Measurements from ENCODE around the gene SLC9A9. TPM values are rescaled to one million over a fixed set of nuclear protein-coding genes. Genes with fewer than 3 reads are reported as not detected.

Gene SLC9A9
- total and polyA plus RNA-seq, 2 donors from 2014 or later, result 3.7 to 16.5 TPM

- Histone ChIP-seq H3K4me3 (ENCODE audit: low read length in 3 of 3) (no peak overlapping the region), H3K9ac (ENCODE audit: low read length in 3 of 3) (no peak overlapping the region), H3K36me3 (ENCODE audit: control insufficient read depth in 2 of 3, insufficient read depth in 3 of 3, low read length in 3 of 3) (no peaks in the 10 kb centered on the region), H3K4me1 (ENCODE audit: control insufficient read depth in 2 of 3, insufficient read depth in 2 of 3, low read depth in 1 of 3, low read length in 3 of 3) (no peaks in the 10 kb centered on the region), H3K9me3 (ENCODE audit: control insufficient read depth in 2 of 3, insufficient read depth in 1 of 3, low read length in 3 of 3) (no peaks in the 10 kb centered on the region), H3K27me3 (ENCODE audit: control insufficient read depth, insufficient read depth, low read length) (no peaks in the 10 kb centered on the region), H3K27ac (ENCODE audit: low read depth in 2 of 2, low read length in 2 of 2) (no peak overlapping the region)
- no peak for TF ChIP-seq CTCF (IDR thresholded peaks at IDR 0.05; ENCODE audit: borderline replicate concordance, extremely low read depth, insufficient read depth)
- DNase-seq (no peak), FAIRE-seq (no peak)
- intact Hi-C loops (cut with DNase I), result no loop called here
Measured at GRCh38 chr3:143731320-143731719, 116.9 kb downstream of the SLC9A9 start.

- H3K27ac ChIP-seq (ENCODE audit: low read depth in 2 of 2, low read length in 2 of 2), result no peak overlapping the region
- intact Hi-C loops (cut with DNase I), result no loop called here
- FAIRE-seq, result no peak
- H3K4me3 ChIP-seq (ENCODE audit: low read length in 3 of 3), result no peak overlapping the region
- DNase-seq, result no peak
- no peaks in the 10 kb centered on the region for H3K4me1 ChIP-seq (ENCODE audit: control insufficient read depth in 2 of 3, insufficient read depth in 2 of 3, low read depth in 1 of 3, low read length in 3 of 3)
- no peaks in the 10 kb centered on the region for H3K27me3 ChIP-seq (ENCODE audit: control insufficient read depth, insufficient read depth, low read length)
- H3K36me3 ChIP-seq (ENCODE audit: control insufficient read depth in 2 of 3, insufficient read depth in 3 of 3, low read length in 3 of 3), result no peaks in the 10 kb centered on the region
- H3K9ac ChIP-seq (ENCODE audit: low read length in 3 of 3), result no peak overlapping the region
- no peak for TF ChIP-seq CTCF (IDR thresholded peaks at IDR 0.05; ENCODE audit: borderline replicate concordance, extremely low read depth, insufficient read depth)
- H3K9me3 ChIP-seq (ENCODE audit: control insufficient read depth in 2 of 3, insufficient read depth in 1 of 3, low read length in 3 of 3), result no peaks in the 10 kb centered on the region
Measured at GRCh38 chr3:143727391-143727790, 120.9 kb downstream of the SLC9A9 start.

GRCh38 chr3:143726727-143727126, 121.5 kb downstream of the SLC9A9 start:
- DNase-seq (no peak), FAIRE-seq (no peak)
- TF ChIP-seq CTCF (IDR thresholded peaks at IDR 0.05; ENCODE audit: borderline replicate concordance, extremely low read depth, insufficient read depth), result no peak
- Histone ChIP-seq H3K9me3 (ENCODE audit: control insufficient read depth in 2 of 3, insufficient read depth in 1 of 3, low read length in 3 of 3) (no peaks in the 10 kb centered on the region), H3K4me1 (ENCODE audit: control insufficient read depth in 2 of 3, insufficient read depth in 2 of 3, low read depth in 1 of 3, low read length in 3 of 3) (no peaks in the 10 kb centered on the region), H3K27me3 (ENCODE audit: control insufficient read depth, insufficient read depth, low read length) (no peaks in the 10 kb centered on the region), H3K27ac (ENCODE audit: low read depth in 2 of 2, low read length in 2 of 2) (no peak overlapping the region), H3K4me3 (ENCODE audit: low read length in 3 of 3) (no peak overlapping the region), H3K9ac (ENCODE audit: low read length in 3 of 3) (no peak overlapping the region), H3K36me3 (ENCODE audit: control insufficient read depth in 2 of 3, insufficient read depth in 3 of 3, low read length in 3 of 3) (no peaks in the 10 kb centered on the region)
- intact Hi-C loops (cut with DNase I), result no loop called here

- Histone ChIP-seq H3K27me3 (ENCODE audit: control insufficient read depth, insufficient read depth, low read length) (no peaks in the 10 kb centered on the region), H3K27ac (ENCODE audit: low read depth in 2 of 2, low read length in 2 of 2) (no peak overlapping the region), H3K9ac (ENCODE audit: low read length in 3 of 3) (no peak overlapping the region), H3K9me3 (ENCODE audit: control insufficient read depth in 2 of 3, insufficient read depth in 1 of 3, low read length in 3 of 3) (no peaks in the 10 kb centered on the region), H3K4me1 (ENCODE audit: control insufficient read depth in 2 of 3, insufficient read depth in 2 of 3, low read depth in 1 of 3, low read length in 3 of 3) (no peaks in the 10 kb centered on the region), H3K4me3 (ENCODE audit: low read length in 3 of 3) (no peak overlapping the region), H3K36me3 (ENCODE audit: control insufficient read depth in 2 of 3, insufficient read depth in 3 of 3, low read length in 3 of 3) (no peaks in the 10 kb centered on the region)
- DNase-seq (no peak), FAIRE-seq (no peak)
- intact Hi-C loops (cut with DNase I), result no loop called here
- TF ChIP-seq CTCF (IDR thresholded peaks at IDR 0.05; ENCODE audit: borderline replicate concordance, extremely low read depth, insufficient read depth), result no peak
Measured at GRCh38 chr3:143720381-143720780, 127.9 kb downstream of the SLC9A9 start.
